H1 (cell line): Measurements from ENCODE around the gene KDR. TPM values are rescaled to one million over a fixed set of nuclear protein-coding genes. Genes with fewer than 3 reads are reported as not detected.

ENCODE experiments used
- CTCF ChIA-PET: fragments of 300-600 bp; sonication (Branson Sonifier 250); formaldehyde crosslinking; loops from one replicate; lab custom pipeline; 2021; ENCODE audit not compliant: partially characterized antibody; lab: Charles Lee
- POLR2A ChIA-PET: fragments of 300-600 bp; sonication (Branson Sonifier 250); formaldehyde crosslinking; loops from one replicate; lab custom pipeline; 2021; ENCODE audit warnings: inconsistent platforms; ENCODE audit not compliant: partially characterized antibody; lab: Charles Lee
- DNase-seq, 2 experiments: peaks; one replicate each; pipeline versions ENCODE4 v3.0.0 to v3.0.0-alpha.2; 2010 to 2022; ENCODE audit warnings: low spot score in 2 of 2, low read depth in 1 of 2, mixed read lengths in 1 of 2
- FAIRE-seq: peaks from 2 replicates; lab custom pipeline; 2011; peaks lifted over from hg19 to GRCh38; lab: Jason Lieb, UNC
- H2AFZ ChIP-seq: 2 replicates; pipeline ENCODE4 v1.8.1; 2012; ENCODE audit warnings: low read length, inconsistent platforms
- H2AK5ac ChIP-seq: 2 replicates; pipeline ENCODE4 v1.6.1; 2013; ENCODE audit warnings: low read depth, low read length
- H2BK120ac ChIP-seq: replicated peaks from 2 replicates; pipeline ENCODE3; 2013; ENCODE audit warnings: low read depth, low read length, inconsistent platforms
- H2BK12ac ChIP-seq: 2 replicates; pipeline ENCODE4 v1.6.1; 2013; ENCODE audit warnings: low read depth, low read length
- H2BK15ac ChIP-seq: 2 replicates; pipeline ENCODE4 v1.6.1; 2013; ENCODE audit warnings: low read length
- H2BK20ac ChIP-seq: 2 replicates; pipeline ENCODE4 v1.6.1; 2013; ENCODE audit warnings: low read length
- H2BK5ac ChIP-seq: 2 replicates; pipeline ENCODE4 v1.6.1; 2013; ENCODE audit warnings: low read depth, low read length
- H3K14ac ChIP-seq: 2 replicates; pipeline ENCODE4 v1.6.1; 2013; ENCODE audit warnings: inconsistent platforms; ENCODE audit not compliant: insufficient read length
- H3K18ac ChIP-seq: 2 replicates; pipeline ENCODE4 v1.6.1; 2013; ENCODE audit warnings: low read length; ENCODE audit errors: extremely low read depth
- H3K23ac ChIP-seq: 2 replicates; pipeline ENCODE4 v1.6.1; 2013; ENCODE audit warnings: inconsistent platforms; ENCODE audit not compliant: insufficient read length
- H3K23me2 ChIP-seq: 2 replicates; pipeline ENCODE4 v1.6.1; 2013; ENCODE audit warnings: low read depth, low read length
- H3K27ac ChIP-seq: 2 replicates; pipeline ENCODE4 v1.6.1; 2011; ENCODE audit warnings: low read depth, low read length, inconsistent platforms
- H3K27me3 ChIP-seq, 4 experiments: replicated peaks in 1 of 4; 1 replicate in 1 of 4; 2 replicates in 3 of 4; pipeline versions ENCODE4 v1.6.1 to v1.8.1; 2011 to 2013; ENCODE audit warnings: low read length in 3 of 4, mild to moderate bottlenecking in 3 of 4, inconsistent platforms in 2 of 4, mixed read lengths in 2 of 4, moderate library complexity in 1 of 4; ENCODE audit not compliant: control insufficient read depth in 3 of 4, insufficient read depth in 3 of 4; ENCODE audit errors: extremely low read depth in 1 of 4
- H3K36me3 ChIP-seq, 4 experiments: 2 replicates each; pipeline versions ENCODE4 v1.6.1 to v1.8.1; 2011 to 2013; ENCODE audit warnings: mild to moderate bottlenecking in 4 of 4, low read length in 3 of 4, moderate library complexity in 2 of 4, control low read depth in 1 of 4, inconsistent platforms in 1 of 4; ENCODE audit not compliant: insufficient read depth in 4 of 4, control insufficient read depth in 2 of 4
- H3K4ac ChIP-seq: replicated peaks from 2 replicates; pipeline ENCODE3; 2013; ENCODE audit warnings: low read length, low read depth, mixed read lengths, inconsistent platforms; ENCODE audit not compliant: insufficient read length
- H3K4me1 ChIP-seq, 4 experiments: replicated peaks in 1 of 4; 1 replicate in 1 of 4; 2 replicates in 3 of 4; pipeline versions ENCODE4 v1.6.1 to v1.8.1; 2011 to 2013; ENCODE audit warnings: low read length in 3 of 4, inconsistent platforms in 2 of 4, mixed read lengths in 1 of 4; ENCODE audit not compliant: insufficient read depth in 4 of 4, control insufficient read depth in 3 of 4
- H3K4me2 ChIP-seq, 2 experiments: 2 replicates each; pipeline versions ENCODE4 v1.6.1 to v1.8.1; 2011 to 2013; ENCODE audit warnings: low read depth in 2 of 2, low read length in 2 of 2, control low read depth in 1 of 2, inconsistent platforms in 1 of 2, mild to moderate bottlenecking in 1 of 2; ENCODE audit not compliant: insufficient read depth in 1 of 2
- H3K4me3 ChIP-seq, 4 experiments: fragments of 200-600, 300-600 bp in 1 of 4; sonication (generic), shearing (Covaris generic), sonication (Bioruptor Twin) in 1 of 4; 2 replicates each; pipeline versions ENCODE4 v1.5.1 to v1.8.1; 2011 to 2016; ENCODE audit warnings: low read length in 4 of 4, low read depth in 3 of 4, control low read depth in 2 of 4, inconsistent platforms in 2 of 4, mild to moderate bottlenecking in 2 of 4, mixed read lengths in 1 of 4, moderate library complexity in 1 of 4; ENCODE audit not compliant: insufficient read depth in 2 of 4; ENCODE audit errors: extremely low read depth in 1 of 4
- H3K56ac ChIP-seq: replicated peaks from 2 replicates; pipeline ENCODE3; 2013; ENCODE audit warnings: low read depth, mild to moderate bottlenecking, mixed read lengths, low read length, inconsistent platforms; ENCODE audit not compliant: insufficient read length
- H3K79me1 ChIP-seq: 2 replicates; pipeline ENCODE4 v1.6.1; 2013; ENCODE audit warnings: low read depth, low read length, control low read depth
- H3K79me2 ChIP-seq, 2 experiments: 2 replicates each; pipeline versions ENCODE4 v1.6.1 to v1.8.1; 2012 to 2013; ENCODE audit warnings: low read length in 2 of 2, mild to moderate bottlenecking in 2 of 2, inconsistent platforms in 1 of 2; ENCODE audit not compliant: insufficient read depth in 2 of 2, control insufficient read depth in 1 of 2
- H3K9ac ChIP-seq, 4 experiments: replicated peaks in 1 of 4; 1 replicate in 1 of 4; 2 replicates in 3 of 4; pipeline versions ENCODE4 v1.6.1 to v1.8.1; 2011 to 2013; ENCODE audit warnings: low read depth in 3 of 4, low read length in 3 of 4, control low read depth in 2 of 4, mild to moderate bottlenecking in 2 of 4, moderate library complexity in 2 of 4, inconsistent platforms in 1 of 4; ENCODE audit errors: extremely low read depth in 1 of 4
- H3K9me3 ChIP-seq, 2 experiments: 2 replicates each; pipeline versions ENCODE4 v1.6.1 to v1.8.1; 2012 to 2013; ENCODE audit warnings: mild to moderate bottlenecking in 2 of 2, moderate library complexity in 2 of 2, control low read depth in 1 of 2, inconsistent platforms in 1 of 2, low read depth in 1 of 2, low read length in 1 of 2, mixed read lengths in 1 of 2; ENCODE audit not compliant: insufficient read depth in 2 of 2
- H4K20me1 ChIP-seq, 2 experiments: replicated peaks in 1 of 2; 2 replicates each; pipeline versions ENCODE3 to v1.8.1; 2011 to 2013; ENCODE audit warnings: inconsistent platforms in 2 of 2, low read length in 2 of 2, mild to moderate bottlenecking in 1 of 2; ENCODE audit not compliant: insufficient read depth in 2 of 2, control insufficient read depth in 1 of 2
- H4K5ac ChIP-seq: 2 replicates; pipeline ENCODE4 v1.6.1; 2013; ENCODE audit warnings: low read length, low read depth, mixed read lengths, inconsistent platforms; ENCODE audit not compliant: insufficient read length
- H4K8ac ChIP-seq: 2 replicates; pipeline ENCODE4 v1.8.0; 2013; ENCODE audit warnings: mild to moderate bottlenecking, moderate library complexity, low read length, inconsistent platforms; ENCODE audit not compliant: insufficient read depth; ENCODE audit errors: extremely low read depth
- H4K91ac ChIP-seq: replicated peaks from 2 replicates; pipeline ENCODE3; 2013; ENCODE audit warnings: low read length, mixed read lengths, inconsistent platforms; ENCODE audit not compliant: insufficient read length
- EZH2 ChIP-seq: fragments of 200-600 bp; sonication (generic); IDR thresholded peaks from 2 replicates; pipeline ENCODE4 v1.7.1; 2012; ENCODE audit warnings: low read depth, mild to moderate bottlenecking, moderate library complexity, low read length, inconsistent platforms; ENCODE audit not compliant: severe bottlenecking
- GABPA ChIP-seq: IDR thresholded peaks from 2 replicates; pipeline ENCODE4 v1.6.1; 2011; ENCODE audit warnings: mild to moderate bottlenecking, low read length, moderate library complexity, borderline replicate concordance; ENCODE audit not compliant: insufficient read depth
- NANOG ChIP-seq: IDR thresholded peaks from 2 replicates; pipeline ENCODE4 v1.6.1; 2011; ENCODE audit warnings: low read length, low read depth, mild to moderate bottlenecking, inconsistent platforms; ENCODE audit not compliant: insufficient read depth, poor library complexity, severe bottlenecking
- SIX5 ChIP-seq: IDR thresholded peaks from 2 replicates; pipeline ENCODE4 v1.6.1; 2011; ENCODE audit warnings: mild to moderate bottlenecking, low read depth, low read length
- SP2 ChIP-seq: IDR thresholded peaks from 2 replicates; pipeline ENCODE4 v1.6.1; 2012; ENCODE audit warnings: mild to moderate bottlenecking, low read length, inconsistent platforms
- WGBS, 2 experiments: shearing (Covaris generic) in 1 of 2; methylation state at CpG; one replicate each; pipeline versions ENCODE4 v1.1.6 to v1.1.7; 2013 to 2015; ENCODE audit warnings: low lambda C conversion rate in 2 of 2, mixed read lengths in 2 of 2, inconsistent platforms in 1 of 2, low coverage in 1 of 2, missing lambda C conversion rate in 1 of 2; ENCODE audit not compliant: insufficient replicate concordance in 2 of 2, insufficient coverage in 1 of 2, insufficient read length in 1 of 2; ENCODE audit errors: extremely low coverage in 1 of 2, missing lambda C conversion rate in 1 of 2; 5-methylcytosine and 5-hydroxymethylcytosine counted together
- polyA plus RNA-seq, 7 experiments: library from polyadenylated mRNA; depleted of rRNA in 3 of 7; stranded (reverse) in 5 of 7; unstranded in 2 of 7; fragments of >200 nt in 5 of 7; fragments of 200-250 nt in 2 of 7; gene quantifications; 1 replicate in 5 of 7; 2 replicates in 1 of 7; 4 replicates in 1 of 7; pipeline versions ENCODE4 v1.2.1 to v1.2.3, GENCODE V29; 2011 to 2013; ENCODE audit warnings: missing spikeins in 2 of 7, mixed read lengths in 2 of 7
- total RNA-seq: library from RNA; stranded (reverse); fragmentation: NEBNext Ultra II Directional; extraction: Animal tissue kit (Norgen Biotek cat#: 25700); gene quantifications from 2 replicates; pipeline ENCODE4 v1.2.1, GENCODE V29; 2021

The KDR gene
- total and polyA plus RNA-seq, 2 of the 8 experiments (the other 6 are each of a cell fraction or from before 2014, with no cell fraction given) = 69.3 to 106 TPM

GRCh38 chr4:55075823-55076716, 49.3 kb downstream of the KDR start:
- ChIA-PET CTCF (interaction anchor here (0.7 to 1.9 kb wide), 6 partner anchors 11 to 140 kb away, joined by 3 to 6 read pairs (median 4); no protein-coding TSS in a partner anchor), POLR2A (interaction anchor here (0.8 kb wide), 1 partner anchor 28 kb away, joined by 3 read pairs; no protein-coding TSS in a partner anchor)
- Histone ChIP-seq H3K56ac (no peak overlapping the region), H3K4me2 (no peak overlapping the region), H3K36me3 (peaks cover 11 to 28% (median 18%) of the 10 kb centered on the region in 4 experiments; a peak in 6 of 8 replicates), H2BK20ac (no peak overlapping the region), H2BK5ac (no peak overlapping the region), H3K18ac (no peak overlapping the region), H2BK15ac (no peak overlapping the region), H3K14ac (no peak overlapping the region), H3K23me2 (peaks cover 5% of the 10 kb centered on the region; the same call in 1 of the 2 replicates), H3K23ac (no peak overlapping the region), H4K5ac (no peak overlapping the region), H2AFZ (no peak overlapping the region), H3K27ac (no peak overlapping the region), H3K9ac (no peak overlapping the region), H3K4me1 (peaks cover 0 to 9% (median 0%) of the 10 kb centered on the region in 4 experiments; a peak in 2 of 7 replicates), H3K4ac (no peak overlapping the region), H4K91ac (no peak overlapping the region), H3K9me3 (no peaks in the 10 kb centered on the region), H4K8ac (no peak overlapping the region), H3K79me2 (no peaks in the 10 kb centered on the region), H2BK12ac (no peak overlapping the region), H3K79me1 (no peaks in the 10 kb centered on the region), H3K4me3 (no peak overlapping the region), H2AK5ac (no peak overlapping the region), H3K27me3 (no peaks in the 10 kb centered on the region), H2BK120ac (no peak overlapping the region), H4K20me1 (peaks cover 1 to 3% of the 10 kb centered on the region in 2 experiments)
- FAIRE-seq = no peak
- no peak for DNase-seq
- 72 to 100% methylated on average over 1 to 5 of the region's 5 CpGs for WGBS, 2 experiments
- TF ChIP-seq SIX5 (no peak), SP2 (no peak), EZH2 (no peak), NANOG (no peak), GABPA (no peak)
